ENCODE data around the gene NEU3.
"Not testable (repeated sequence)": the region's sequence is repeated elsewhere in the genome, so short reads cannot be mapped to it uniquely, and the experiment has no call there.

NEU3 gene

DNA sequence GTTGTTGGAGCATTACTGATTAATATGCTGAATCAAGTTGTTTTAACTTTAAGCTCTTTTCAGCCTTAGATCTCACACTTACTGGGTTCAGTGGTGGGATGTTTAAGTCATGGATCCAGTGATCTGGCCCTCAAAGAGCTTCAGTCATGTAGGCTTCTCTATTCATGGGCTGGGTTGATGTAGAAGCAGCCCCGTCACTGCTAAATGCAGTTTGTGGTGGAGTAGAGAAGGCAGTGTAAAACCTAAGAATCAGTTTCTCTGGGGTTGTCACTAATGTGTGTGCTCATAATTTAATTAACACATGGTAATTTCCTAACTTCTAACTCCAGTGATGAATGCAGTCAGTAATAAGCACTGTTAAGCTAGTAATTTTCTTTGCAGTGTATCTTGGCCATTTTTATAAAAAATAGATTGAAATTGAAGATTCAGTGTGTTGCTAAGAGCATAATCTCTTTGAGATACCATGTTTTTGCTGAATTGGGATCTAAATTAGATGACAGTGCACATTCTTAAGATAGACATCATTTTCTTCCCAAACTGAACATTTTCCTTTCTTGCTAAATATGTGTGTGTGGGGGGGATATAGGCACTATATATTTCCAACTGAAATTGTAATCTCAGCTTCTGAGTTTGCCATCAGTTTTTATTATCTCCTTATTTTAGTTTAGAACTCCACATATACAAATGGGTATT is 30.6 kb upstream of the NEU3 start:
- in situ Hi-C loops (cut with HindIII; ENCODE audit: low pct_unique_long_range_greater_than_20kb, low sequenced_read_pairs) = no loop called here
- TF ChIP-seq JUND (IDR thresholded peaks at IDR 0.05; ENCODE audit: low read depth) = no peak
- no peak for DNase-seq (ENCODE audit: low read depth in 1 of 2, low spot score in 1 of 2)

DNA sequence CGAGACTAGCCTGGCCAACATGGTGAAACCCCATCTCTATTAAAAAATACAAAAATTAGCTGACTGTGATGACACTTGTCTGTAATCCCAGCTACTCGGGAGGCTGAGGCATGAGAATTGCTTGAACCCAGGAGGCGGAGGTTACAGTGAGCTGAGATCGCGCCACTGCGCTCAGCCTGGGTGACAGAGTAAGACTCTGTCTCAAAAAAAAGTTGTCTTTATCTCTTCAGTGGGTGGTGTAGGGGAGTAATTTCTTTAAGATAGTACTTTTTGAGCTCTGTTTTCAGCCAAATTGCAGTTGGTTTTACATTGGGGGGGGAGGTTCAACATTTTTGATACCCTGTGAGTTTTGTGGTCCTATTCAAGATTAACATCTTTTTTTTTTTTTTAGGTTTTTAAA is 28.6 kb upstream of the NEU3 start:
- DNase-seq (ENCODE audit: low read depth in 1 of 2, low spot score in 1 of 2); in situ Hi-C loops (cut with HindIII; ENCODE audit: low pct_unique_long_range_greater_than_20kb, low sequenced_read_pairs): not testable (repeated sequence)

DNA sequence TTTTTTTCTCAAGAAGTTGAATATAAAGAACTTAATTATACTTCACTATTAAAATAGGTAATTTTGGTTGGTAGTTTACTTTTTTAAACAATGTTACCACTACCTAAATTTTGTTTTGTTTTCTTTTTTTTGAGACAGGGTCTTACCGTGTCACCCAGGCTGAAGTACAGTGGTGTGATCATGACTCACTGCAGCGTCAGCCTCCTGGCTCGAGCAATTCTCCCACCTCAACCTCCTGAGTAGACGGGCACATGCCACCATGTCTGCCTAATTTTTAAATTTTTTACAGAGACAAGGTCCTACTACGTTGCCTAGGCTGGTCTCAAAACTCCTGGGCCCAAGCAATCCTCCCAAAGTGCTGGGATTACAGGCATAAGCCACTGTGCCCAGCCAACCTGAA is 22.1 kb upstream of the NEU3 start:
- in situ Hi-C loops (cut with HindIII; ENCODE audit: low pct_unique_long_range_greater_than_20kb, low sequenced_read_pairs) = no loop called here
- no peak for DNase-seq (ENCODE audit: low read depth in 1 of 2, low spot score in 1 of 2)
- no peak for TF ChIP-seq JUND (IDR thresholded peaks at IDR 0.05; ENCODE audit: low read depth)

- DNase-seq (ENCODE audit: low read depth in 1 of 2, low spot score in 1 of 2) = no peak
- TF ChIP-seq JUND (IDR thresholded peaks at IDR 0.05; ENCODE audit: low read depth) = no peak
- in situ Hi-C loops (cut with HindIII; ENCODE audit: low pct_unique_long_range_greater_than_20kb, low sequenced_read_pairs) = no loop called here
Observed at GRCh38 chr11:74970852-74971395, 17.8 kb upstream of the NEU3 start.

- no peak for TF ChIP-seq JUND (IDR thresholded peaks at IDR 0.05; ENCODE audit: low read depth)
- DNase-seq (ENCODE audit: low read depth in 1 of 2, low spot score in 1 of 2) = no peak
- in situ Hi-C loops (cut with HindIII; ENCODE audit: low pct_unique_long_range_greater_than_20kb, low sequenced_read_pairs) = no loop called here
Observed at GRCh38 chr11:74971424-74971823, 17.3 kb upstream of the NEU3 start.

- DNase-seq (ENCODE audit: low read depth in 1 of 2, low spot score in 1 of 2) = no peak
- TF ChIP-seq JUND (IDR thresholded peaks at IDR 0.05; ENCODE audit: low read depth) = no peak
- in situ Hi-C loops (cut with HindIII; ENCODE audit: low pct_unique_long_range_greater_than_20kb, low sequenced_read_pairs) = no loop called here
Observed at GRCh38 chr11:74978041-74978440, 10.7 kb upstream of the NEU3 start.

DNA sequence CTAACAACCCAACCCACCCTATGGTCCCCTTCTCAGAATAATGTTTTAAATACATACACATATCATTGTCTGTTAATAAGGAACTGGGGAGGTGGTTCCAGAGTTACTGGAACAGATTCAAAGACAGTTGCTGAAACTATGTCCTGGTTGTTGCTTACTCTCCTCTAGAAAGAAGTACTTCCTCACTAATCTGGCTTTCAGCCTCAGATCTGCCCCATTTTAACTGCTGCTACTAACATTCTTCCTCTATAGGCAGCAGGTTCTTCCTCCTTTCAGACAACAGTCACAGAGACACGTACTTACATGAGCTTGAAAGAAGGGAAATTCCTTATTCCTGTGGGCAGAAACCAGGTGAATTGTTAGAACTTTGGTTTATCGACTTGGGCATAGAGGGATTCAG is 8.1 kb upstream of the NEU3 start:
- no peak for TF ChIP-seq JUND (IDR thresholded peaks at IDR 0.05; ENCODE audit: low read depth)
- DNase-seq (ENCODE audit: low read depth in 1 of 2, low spot score in 1 of 2) = no peak
- in situ Hi-C loops (cut with HindIII; ENCODE audit: low pct_unique_long_range_greater_than_20kb, low sequenced_read_pairs) = no loop called here

- no peak for TF ChIP-seq JUND (IDR thresholded peaks at IDR 0.05; ENCODE audit: low read depth)
- in situ Hi-C loops (cut with HindIII; ENCODE audit: low pct_unique_long_range_greater_than_20kb, low sequenced_read_pairs) = no loop called here
- DNase-seq (ENCODE audit: low read depth in 1 of 2, low spot score in 1 of 2) = no peak
Observed at GRCh38 chr11:74981888-74982287, 6.8 kb upstream of the NEU3 start.

GRCh38 chr11:74984070-74984469 is 4.7 kb upstream of the NEU3 start:
- in situ Hi-C loops (cut with HindIII; ENCODE audit: low pct_unique_long_range_greater_than_20kb, low sequenced_read_pairs) = no loop called here
- no peak for DNase-seq (ENCODE audit: low read depth in 1 of 2, low spot score in 1 of 2)
- no peak for TF ChIP-seq JUND (IDR thresholded peaks at IDR 0.05; ENCODE audit: low read depth)

- no peak for TF ChIP-seq JUND (IDR thresholded peaks at IDR 0.05; ENCODE audit: low read depth)
- DNase-seq (ENCODE audit: low read depth in 1 of 2, low spot score in 1 of 2) = no peak
- in situ Hi-C loops (cut with HindIII; ENCODE audit: low pct_unique_long_range_greater_than_20kb, low sequenced_read_pairs) = no loop called here
Observed at GRCh38 chr11:74984730-74985129, 4.0 kb upstream of the NEU3 start.

DNA sequence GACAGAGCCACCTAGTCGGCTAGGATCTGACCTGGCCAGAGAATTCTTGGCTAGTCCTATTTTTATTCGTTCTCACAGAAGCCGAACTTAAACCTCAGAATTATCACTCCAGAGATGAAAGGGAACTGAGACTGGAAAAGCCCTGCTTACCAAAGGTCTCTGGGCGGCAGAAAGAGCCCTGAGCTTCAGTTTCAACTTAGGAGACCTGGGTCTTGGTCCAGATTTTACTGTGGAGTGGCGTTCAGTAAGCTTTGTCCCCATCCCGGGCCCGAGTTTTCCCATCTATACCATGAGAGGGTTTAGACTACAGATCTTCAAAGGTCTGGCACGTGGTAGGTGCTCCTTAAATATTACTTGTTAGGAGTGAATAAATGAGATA is 516 bp downstream of the NEU3 start:
- TF ChIP-seq JUND (IDR thresholded peaks at IDR 0.05; ENCODE audit: low read depth) = no peak
- DNase-seq (ENCODE audit: low read depth in 1 of 2, low spot score in 1 of 2) = peak in 1 of 2 experiments; percentile 25
- in situ Hi-C loops (cut with HindIII; ENCODE audit: low pct_unique_long_range_greater_than_20kb, low sequenced_read_pairs) = no loop called here

- DNase-seq (ENCODE audit: low read depth in 1 of 2, low spot score in 1 of 2); in situ Hi-C loops (cut with HindIII; ENCODE audit: low pct_unique_long_range_greater_than_20kb, low sequenced_read_pairs): not testable (repeated sequence)
Observed at GRCh38 chr11:74990150-74990549, 1.4 kb downstream of the NEU3 start.

GRCh38 chr11:74990941-74991340 is 2.2 kb downstream of the NEU3 start:
- no peak for TF ChIP-seq JUND (IDR thresholded peaks at IDR 0.05; ENCODE audit: low read depth)
- in situ Hi-C loops (cut with HindIII; ENCODE audit: low pct_unique_long_range_greater_than_20kb, low sequenced_read_pairs) = no loop called here
- DNase-seq (ENCODE audit: low read depth in 1 of 2, low spot score in 1 of 2) = no peak

DNA sequence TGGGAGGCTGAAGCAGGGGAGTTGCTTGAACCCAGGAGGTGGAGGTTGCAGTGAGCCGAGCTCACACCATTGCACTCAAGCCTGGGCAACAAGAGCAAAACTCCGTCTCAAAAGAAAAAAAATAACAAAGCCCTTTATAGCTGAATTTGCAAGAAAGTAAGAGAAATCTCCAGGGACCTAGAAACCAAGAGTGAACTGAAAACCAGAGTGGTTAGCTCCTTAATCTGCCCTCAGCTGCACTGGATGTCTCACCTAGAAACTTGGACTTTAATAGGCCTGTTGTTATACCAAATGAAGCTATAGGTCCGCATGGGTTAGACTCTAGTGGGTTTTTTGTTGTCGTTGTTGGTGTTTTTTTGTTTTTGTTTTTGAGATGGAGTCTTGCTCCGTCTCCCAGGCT is 4.1 kb downstream of the NEU3 start:
- no peak for DNase-seq (ENCODE audit: low read depth in 1 of 2, low spot score in 1 of 2)
- in situ Hi-C loops (cut with HindIII; ENCODE audit: low pct_unique_long_range_greater_than_20kb, low sequenced_read_pairs) = no loop called here
- no peak for TF ChIP-seq JUND (IDR thresholded peaks at IDR 0.05; ENCODE audit: low read depth)
